Gastroesophageal sphincter (tissue), 4 donors: ENCODE results near the gene SHC4. TPM values are rescaled to one million over a fixed set of nuclear protein-coding genes. Genes with fewer than 3 reads are reported as not detected.

Experiments used
- ATAC-seq: fragments of 150-250 bp; one replicate; pipeline ENCODE4 v1.9.1; 2016; ENCODE audit warnings: mild to moderate bottlenecking, moderate library complexity
- H3K27ac ChIP-seq, 4 donors: fragments of 200-600 bp; sonication (generic) in 3 of 4; 1 replicate in 3 of 4; 2 replicates in 1 of 4; pipeline ENCODE4 v1.5.1; 2016 to 2019
- H3K27me3 ChIP-seq: fragments of 200-600 bp; sonication (generic); one replicate; pipeline ENCODE4 v1.5.1; 2019
- H3K36me3 ChIP-seq, 2 donors: fragments of 200-600 bp; sonication (generic); one replicate each; pipeline ENCODE4 v1.5.1; 2019; ENCODE audit warnings: control low read depth in 1 of 2
- H3K4me1 ChIP-seq, 3 donors: fragments of 200-600 bp; sonication (generic); 1 replicate in 2 of 3; 2 replicates in 1 of 3; pipeline ENCODE4 v1.5.1; 2016 to 2019; ENCODE audit warnings: control low read depth in 2 of 3
- H3K4me3 ChIP-seq, 2 donors: fragments of 200-600 bp; sonication (generic); one replicate each; pipeline ENCODE4 v1.5.1; 2019; ENCODE audit warnings: mild to moderate bottlenecking in 1 of 2, moderate library complexity in 1 of 2
- H3K9me3 ChIP-seq, 3 donors: fragments of 200-600 bp; sonication (generic); one replicate each; pipeline ENCODE4 v1.5.1; 2017 to 2019; ENCODE audit warnings: control low read depth in 2 of 3
- CTCF ChIP-seq, 4 experiments: fragments of 200-600 bp in 2 of 4; fragments of 450-650 bp in 2 of 4; sonication (generic) in 1 of 4; IDR thresholded peaks; one replicate each; pipeline ENCODE4 v1.5.1; 2017 to 2019; ENCODE audit warnings: antibody characterized with exemption in 4 of 4, mild to moderate bottlenecking in 2 of 4, moderate library complexity in 2 of 4
- EP300 ChIP-seq: sonication (generic); formaldehyde crosslinking; IDR thresholded peaks from one replicate; pipeline ENCODE4 v1.6.1; 2017; ENCODE audit warnings: antibody characterized with exemption, mild to moderate bottlenecking
- POLR2A ChIP-seq, 2 donors: fragments of 450-650 bp; IDR thresholded peaks; one replicate each; pipeline ENCODE4 v1.6.1; 2017; ENCODE audit warnings: antibody characterized with exemption in 2 of 2, mild to moderate bottlenecking in 2 of 2, moderate library complexity in 1 of 2
- POLR2AphosphoS5 ChIP-seq: sonication (generic); formaldehyde crosslinking; IDR thresholded peaks from one replicate; pipeline ENCODE4 v1.6.1; 2017; ENCODE audit warnings: antibody characterized with exemption
- WGBS, 2 donors: methylation state at CpG; one replicate each; pipeline ENCODE4 v1.1.5; 2018; ENCODE audit warnings: low coverage in 1 of 2; 5-methylcytosine and 5-hydroxymethylcytosine counted together
- total RNA-seq, 4 donors: library from RNA; depleted of rRNA; stranded (reverse); fragments of >200 nt; gene quantifications; one replicate each; pipeline ENCODE4 v1.1.0, GENCODE V29; 2016

SHC4 gene
- total RNA-seq, 4 donors from 2014 or later: 1.4 to 4.2 (median 2.1) TPM

GRCh38 chr15:48828906-48829305, 134.8 kb downstream of the SHC4 start:
- H3K9me3 ChIP-seq: peaks cover 0 to 19% (median 0%) of the 10 kb centered on the region in 3 donors
- TF ChIP-seq POLR2A (IDR thresholded peaks at IDR 0.05): no peak
- no peak for TF ChIP-seq POLR2AphosphoS5
- TF ChIP-seq EP300: no peak
- no peak for TF ChIP-seq CTCF (IDR thresholded peaks at IDR 0.05)
- no peak overlapping the region for H3K4me3 ChIP-seq
- no peaks in the 10 kb centered on the region for H3K36me3 ChIP-seq
- H3K27ac ChIP-seq: no peak overlapping the region
- H3K4me1 ChIP-seq: no peaks in the 10 kb centered on the region
- ATAC-seq: no peak
- H3K27me3 ChIP-seq: no peaks in the 10 kb centered on the region

GRCh38 chr15:48828471-48828870, 135.2 kb downstream of the SHC4 start:
- Histone ChIP-seq H3K27me3 (no peaks in the 10 kb centered on the region), H3K9me3 (peaks cover 0 to 17% (median 0%) of the 10 kb centered on the region in 3 donors), H3K36me3 (no peaks in the 10 kb centered on the region), H3K4me3 (no peak overlapping the region), H3K4me1 (no peaks in the 10 kb centered on the region), H3K27ac (no peak overlapping the region)
- 73 to 95% methylated on average over 4 of the region's 4 CpGs for WGBS, 2 donors
- TF ChIP-seq POLR2AphosphoS5 (no peak), CTCF (IDR thresholded peaks at IDR 0.05) (no peak), EP300 (no peak), POLR2A (IDR thresholded peaks at IDR 0.05) (no peak)
- no peak for ATAC-seq

GRCh38 chr15:48825075-48825474, 138.6 kb downstream of the SHC4 start:
- H3K4me3 ChIP-seq: no peak overlapping the region
- no peak for ATAC-seq
- TF ChIP-seq POLR2AphosphoS5: no peak
- TF ChIP-seq EP300: no peak
- no peak for TF ChIP-seq CTCF (IDR thresholded peaks at IDR 0.05)
- no peak for TF ChIP-seq POLR2A (IDR thresholded peaks at IDR 0.05)

GRCh38 chr15:48823706-48824105, 140.0 kb downstream of the SHC4 start:
- TF ChIP-seq CTCF (IDR thresholded peaks at IDR 0.05) (no peak), POLR2A (IDR thresholded peaks at IDR 0.05) (no peak), EP300 (no peak), POLR2AphosphoS5 (no peak)
- H3K27ac ChIP-seq: no peak overlapping the region
- H3K36me3 ChIP-seq: no peaks in the 10 kb centered on the region
- no peak overlapping the region for H3K4me3 ChIP-seq
- no peaks in the 10 kb centered on the region for H3K27me3 ChIP-seq
- whole genome bisulfite sequencing, 2 donors: 44 to 50% methylated on average over 1 of the region's 1 CpG
- H3K4me1 ChIP-seq: no peaks in the 10 kb centered on the region
- no peak for ATAC-seq
- no peaks in the 10 kb centered on the region for H3K9me3 ChIP-seq

More at GRCh38 chr15:48825075-48825474, 138.6 kb downstream of the SHC4 start:
- no peaks in the 10 kb centered on the region for H3K36me3 ChIP-seq
- H3K27ac ChIP-seq: no peak overlapping the region
- no peaks in the 10 kb centered on the region for H3K4me1 ChIP-seq
- no peaks in the 10 kb centered on the region for H3K27me3 ChIP-seq
- WGBS, 2 donors: 70 to 100% methylated on average over 1 of the region's 1 CpG
- H3K9me3 ChIP-seq: no peaks in the 10 kb centered on the region

GRCh38 chr15:48823237-48823636, 140.5 kb downstream of the SHC4 start:
- Histone ChIP-seq H3K4me1 (no peaks in the 10 kb centered on the region), H3K27me3 (no peaks in the 10 kb centered on the region), H3K9me3 (no peaks in the 10 kb centered on the region), H3K4me3 (no peak overlapping the region), H3K36me3 (no peaks in the 10 kb centered on the region), H3K27ac (no peak overlapping the region)
- TF ChIP-seq POLR2AphosphoS5 (no peak), EP300 (no peak), CTCF (IDR thresholded peaks at IDR 0.05) (no peak), POLR2A (IDR thresholded peaks at IDR 0.05) (no peak)
- WGBS, 2 donors: 9% methylated on average over 1 of the region's 1 CpG; no CpG with 5 or more reads in 1 of the 2 donors
- no peak for ATAC-seq
